Natural killer cell (primary cell): ENCODE measurements around the gene CDH23. TPM values are rescaled to one million over a fixed set of nuclear protein-coding genes. Genes with fewer than 3 reads are reported as not detected.

Source experiments
- ATAC-seq, 3 donors: fragments of 150-1000 bp in 2 of 3; fragments of 200-7000 bp in 1 of 3; cut with Tn5 transposase; 1 replicate in 1 of 3; 2 replicates in 2 of 3; pipeline ENCODE4 v1.10.0; 2021; ENCODE audit warnings: mild to moderate bottlenecking in 2 of 3, moderate library complexity in 2 of 3
- DNase-seq, 2 donors: peaks; one replicate each; pipeline versions ENCODE4 v3.0.0 to v3.0.0-alpha.2; 2013 to 2021; ENCODE audit warnings: mixed read lengths in 1 of 2
- H3K27ac ChIP-seq: one replicate; pipeline ENCODE4 v1.5.1; 2013; ENCODE audit warnings: mild to moderate bottlenecking, low read length
- H3K27me3 ChIP-seq: one replicate; pipeline ENCODE4 v1.6.1; 2013; ENCODE audit warnings: low read length; ENCODE audit not compliant: control insufficient read depth, insufficient read depth
- H3K36me3 ChIP-seq: one replicate; pipeline ENCODE4 v1.6.1; 2013; ENCODE audit warnings: low read length; ENCODE audit not compliant: control insufficient read depth, insufficient read depth
- H3K4me1 ChIP-seq: one replicate; pipeline ENCODE4 v1.6.1; 2013; ENCODE audit warnings: low read length; ENCODE audit not compliant: control insufficient read depth, insufficient read depth
- H3K4me3 ChIP-seq: one replicate; pipeline ENCODE4 v1.5.1; 2013; ENCODE audit warnings: low read length
- H3K9me3 ChIP-seq: one replicate; pipeline ENCODE4 v1.6.1; 2013; ENCODE audit warnings: low read length; ENCODE audit not compliant: control insufficient read depth, insufficient read depth
- H3K27ac Mint-ChIP-seq, 2 donors: one replicate each; pipeline ENCODE4 v1.8.0; 2022; ENCODE audit warnings: mild to moderate bottlenecking in 2 of 2, mixed read lengths in 2 of 2, moderate library complexity in 1 of 2
- H3K27me3 Mint-ChIP-seq, 2 donors: one replicate each; pipeline ENCODE4 v1.8.0; 2022; ENCODE audit warnings: low read depth in 2 of 2, mixed read lengths in 2 of 2
- H3K36me3 Mint-ChIP-seq: one replicate; pipeline ENCODE4 v1.8.0; 2022; ENCODE audit warnings: mixed read lengths
- H3K4me1 Mint-ChIP-seq, 2 donors: one replicate each; pipeline ENCODE4 v1.8.0; 2022; ENCODE audit warnings: mixed read lengths in 2 of 2
- H3K4me3 Mint-ChIP-seq: one replicate; pipeline ENCODE4 v1.8.0; 2022; ENCODE audit warnings: mild to moderate bottlenecking, moderate library complexity, mixed read lengths
- H3K9me3 Mint-ChIP-seq, 2 donors: one replicate each; pipeline ENCODE4 v1.8.0; 2022; ENCODE audit warnings: mixed read lengths in 2 of 2
- CTCF ChIP-seq: fragments of 200-600 bp; IDR thresholded peaks from one replicate; pipeline ENCODE4 v1.8.0; 2022; ENCODE audit warnings: antibody characterized with exemption
- WGBS: methylation state at CpG from one replicate; pipeline ENCODE4 v1.1.7; 2013; ENCODE audit warnings: missing lambda C conversion rate; ENCODE audit not compliant: insufficient coverage; 5-methylcytosine and 5-hydroxymethylcytosine counted together
- intact Hi-C: fragments of 100-400 bp; cut with micrococcal nuclease; formaldehyde crosslinking; loops from one replicate; pipeline ENCODE4 v1.14.2; 2022
- total RNA-seq, 4 donors: library from RNA; stranded (reverse); fragments of 120-200 nt in 1 of 4; gene quantifications; one replicate each; pipeline versions ENCODE4 v1.2.3 to v1.2.4, GENCODE V29; 2013 to 2022

The CDH23 gene
- total RNA-seq, 3 donors from 2014 or later (not counting 1 experiment from before 2014, with no cell fraction given): 1.2 to 6.0 (median 4.3) TPM

- 64% methylated on average over 4 of the region's 4 CpGs for WGBS
- ATAC-seq: no peak
- no peak for TF ChIP-seq CTCF
- Histone ChIP-seq H3K27ac (peak overlapping the region; percentile 63), H3K4me3 (no peak overlapping the region), H3K36me3 (no peaks in the 10 kb centered on the region), H3K27me3 (no peaks in the 10 kb centered on the region), H3K4me1 (peaks cover 49% of the 10 kb centered on the region), H3K9me3 (no peaks in the 10 kb centered on the region)
- Mint-ChIP-seq H3K36me3 (no peaks in the 10 kb centered on the region), H3K4me3 (peak overlapping the region; percentile 50), H3K4me1 (peaks cover 20 to 35% of the 10 kb centered on the region in 2 donors), H3K9me3 (no peaks in the 10 kb centered on the region), H3K27ac (peak overlapping the region; percentile 41 to 90), H3K27me3 (no peaks in the 10 kb centered on the region)
- intact Hi-C loops: no loop called here
- no peak for DNase-seq
These were observed 317.3 kb downstream of the CDH23 start for GRCh38 chr10:71714031-71714410.

GRCh38 chr10:71714592-71714991 is 317.9 kb downstream of the CDH23 start:
- peak overlapping the region; percentile 41 to 90 for H3K27ac Mint-ChIP-seq
- peaks cover 20 to 35% of the 10 kb centered on the region in 2 donors for H3K4me1 Mint-ChIP-seq
- DNase-seq (no peak), ATAC-seq (no peak)
- WGBS: 76% methylated on average over 4 of the region's 5 CpGs
- Histone ChIP-seq H3K27ac (peak overlapping the region; percentile 63), H3K4me3 (no peak overlapping the region), H3K27me3 (no peaks in the 10 kb centered on the region), H3K4me1 (peaks cover 46% of the 10 kb centered on the region), H3K36me3 (no peaks in the 10 kb centered on the region), H3K9me3 (no peaks in the 10 kb centered on the region)
- no peak for TF ChIP-seq CTCF
- no peaks in the 10 kb centered on the region for H3K36me3 Mint-ChIP-seq
- no peaks in the 10 kb centered on the region for H3K9me3 Mint-ChIP-seq
- intact Hi-C loops: no loop called here
- peak overlapping the region; percentile 13 for H3K4me3 Mint-ChIP-seq
- H3K27me3 Mint-ChIP-seq: no peaks in the 10 kb centered on the region

- H3K9me3 Mint-ChIP-seq: no peaks in the 10 kb centered on the region
- intact Hi-C loops: no loop called here
- H3K4me3 ChIP-seq: no peak overlapping the region
- DNase-seq (no peak), ATAC-seq (no peak)
- H3K27me3 Mint-ChIP-seq: no peaks in the 10 kb centered on the region
- no peaks in the 10 kb centered on the region for H3K9me3 ChIP-seq
- TF ChIP-seq CTCF: no peak
- H3K36me3 ChIP-seq: no peaks in the 10 kb centered on the region
- H3K36me3 Mint-ChIP-seq: no peaks in the 10 kb centered on the region
- 86% methylated on average over 8 of the region's 8 CpGs for WGBS
- no peak overlapping the region for H3K4me3 Mint-ChIP-seq
- H3K4me1 ChIP-seq: peaks cover 46% of the 10 kb centered on the region
- H3K27ac ChIP-seq: peak overlapping the region; percentile 63
- no peaks in the 10 kb centered on the region for H3K27me3 ChIP-seq
- no peak overlapping the region for H3K27ac Mint-ChIP-seq
- peaks cover 20 to 35% of the 10 kb centered on the region in 2 donors for H3K4me1 Mint-ChIP-seq
These were observed 318.3 kb downstream of the CDH23 start for GRCh38 chr10:71715026-71715425.

- intact Hi-C loops: no loop called here
- 95% methylated on average over 20 of the region's 20 CpGs for WGBS
- Mint-ChIP-seq H3K27me3 (no peaks in the 10 kb centered on the region), H3K36me3 (no peaks in the 10 kb centered on the region), H3K4me3 (no peak overlapping the region), H3K4me1 (peaks cover 20 to 39% of the 10 kb centered on the region in 2 donors), H3K27ac (no peak overlapping the region), H3K9me3 (no peaks in the 10 kb centered on the region)
- DNase-seq (no peak), ATAC-seq (no peak)
- no peak for TF ChIP-seq CTCF
- H3K27me3 ChIP-seq: no peaks in the 10 kb centered on the region
- H3K9me3 ChIP-seq: no peaks in the 10 kb centered on the region
- H3K4me1 ChIP-seq: peaks cover 46% of the 10 kb centered on the region
- no peak overlapping the region for H3K4me3 ChIP-seq
- H3K27ac ChIP-seq: no peak overlapping the region
- H3K36me3 ChIP-seq: no peaks in the 10 kb centered on the region
These were observed 319.1 kb downstream of the CDH23 start for GRCh38 chr10:71715860-71716259.
